KOPT-K1 (cell line): ENCODE results near the gene SEZ6L.

Experiments used
- H3K27ac ChIP-seq: fragments of 200-600 bp; sonication (generic); 2 replicates; pipeline ENCODE4 v1.5.1; 2016; ENCODE audit warnings: antibody characterized with exemption, mild to moderate bottlenecking, low read depth, low read length; ENCODE audit not compliant: poor library complexity, severe bottlenecking
- H3K36me3 ChIP-seq: fragments of 200-600 bp; sonication (generic); 2 replicates; pipeline ENCODE4 v1.5.1; 2017; ENCODE audit warnings: antibody characterized with exemption, mild to moderate bottlenecking, low read length, moderate library complexity; ENCODE audit not compliant: insufficient read depth
- H3K9me3 ChIP-seq: fragments of 200-600 bp; sonication (generic); 2 replicates; pipeline ENCODE4 v1.5.1; 2017; ENCODE audit warnings: antibody characterized with exemption, low read length, mild to moderate bottlenecking; ENCODE audit not compliant: insufficient read depth, poor library complexity, severe bottlenecking

Gene SEZ6L

GRCh38 chr22:26286091-26286820 lies 117.0 kb downstream of the SEZ6L start:
- Histone ChIP-seq H3K27ac (no peak overlapping the region), H3K36me3 (no peaks in the 10 kb centered on the region), H3K9me3 (no peaks in the 10 kb centered on the region)

- Histone ChIP-seq H3K27ac (no peak overlapping the region), H3K9me3 (no peaks in the 10 kb centered on the region), H3K36me3 (no peaks in the 10 kb centered on the region)
Measured at GRCh38 chr22:26287382-26288225, 118.3 kb downstream of the SEZ6L start.

GRCh38 chr22:26289611-26290101 lies 120.4 kb downstream of the SEZ6L start:
- H3K27ac ChIP-seq: no peak overlapping the region
- H3K9me3 ChIP-seq: no peaks in the 10 kb centered on the region
- H3K36me3 ChIP-seq: no peaks in the 10 kb centered on the region

- H3K27ac ChIP-seq: no peak overlapping the region
Measured at GRCh38 chr22:26291940-26292666, 122.8 kb downstream of the SEZ6L start.

GRCh38 chr22:26292667-26292995 lies 123.4 kb downstream of the SEZ6L start:
- Histone ChIP-seq H3K36me3 (no peaks in the 10 kb centered on the region), H3K9me3 (no peaks in the 10 kb centered on the region), H3K27ac (no peak overlapping the region)

More at GRCh38 chr22:26291940-26292666, 122.8 kb downstream of the SEZ6L start:
- Histone ChIP-seq H3K9me3 (no peaks in the 10 kb centered on the region), H3K36me3 (no peaks in the 10 kb centered on the region)

GRCh38 chr22:26295563-26296126 lies 126.4 kb downstream of the SEZ6L start:
- H3K27ac ChIP-seq: no peak overlapping the region
- no peaks in the 10 kb centered on the region for H3K36me3 ChIP-seq

GRCh38 chr22:26298605-26299310 lies 129.5 kb downstream of the SEZ6L start:
- H3K9me3 ChIP-seq: no peaks in the 10 kb centered on the region
- H3K27ac ChIP-seq: no peak overlapping the region
- H3K36me3 ChIP-seq: no peaks in the 10 kb centered on the region

More at GRCh38 chr22:26295563-26296126, 126.4 kb downstream of the SEZ6L start:
- H3K9me3 ChIP-seq: no peaks in the 10 kb centered on the region

GRCh38 chr22:26302726-26303125 lies 133.5 kb downstream of the SEZ6L start:
- H3K27ac ChIP-seq: no peak overlapping the region
- no peaks in the 10 kb centered on the region for H3K9me3 ChIP-seq
- H3K36me3 ChIP-seq: no peaks in the 10 kb centered on the region

- Histone ChIP-seq H3K36me3 (no peaks in the 10 kb centered on the region), H3K27ac (no peak overlapping the region), H3K9me3 (no peaks in the 10 kb centered on the region)
Measured at GRCh38 chr22:26303475-26303874, 134.2 kb downstream of the SEZ6L start.

- no peaks in the 10 kb centered on the region for H3K9me3 ChIP-seq
- no peak overlapping the region for H3K27ac ChIP-seq
- H3K36me3 ChIP-seq: no peaks in the 10 kb centered on the region
Measured at GRCh38 chr22:26304730-26305129, 135.5 kb downstream of the SEZ6L start.

GRCh38 chr22:26308467-26308866 lies 139.2 kb downstream of the SEZ6L start:
- Histone ChIP-seq H3K9me3 (no peaks in the 10 kb centered on the region), H3K36me3 (no peaks in the 10 kb centered on the region), H3K27ac (no peak overlapping the region)

GRCh38 chr22:26310616-26311015 lies 141.4 kb downstream of the SEZ6L start:
- H3K27ac ChIP-seq: no peak overlapping the region
- no peaks in the 10 kb centered on the region for H3K36me3 ChIP-seq

GRCh38 chr22:26313291-26313690 lies 144.0 kb downstream of the SEZ6L start:
- H3K36me3 ChIP-seq: no peaks in the 10 kb centered on the region

More at GRCh38 chr22:26310616-26311015, 141.4 kb downstream of the SEZ6L start:
- H3K9me3 ChIP-seq: no peaks in the 10 kb centered on the region

GRCh38 chr22:26314171-26314570 lies 144.9 kb downstream of the SEZ6L start:
- no peaks in the 10 kb centered on the region for H3K36me3 ChIP-seq
- no peaks in the 10 kb centered on the region for H3K9me3 ChIP-seq
- H3K27ac ChIP-seq: no peak overlapping the region

More at GRCh38 chr22:26313291-26313690, 144.0 kb downstream of the SEZ6L start:
- Histone ChIP-seq H3K9me3 (no peaks in the 10 kb centered on the region), H3K27ac (no peak overlapping the region)
